ENCODE results near the gene EFCC1.
"Not testable (repeated sequence)": the region's sequence is repeated elsewhere in the genome, so short reads cannot be mapped to it uniquely, and the experiment has no call there.

Gene EFCC1

DNA sequence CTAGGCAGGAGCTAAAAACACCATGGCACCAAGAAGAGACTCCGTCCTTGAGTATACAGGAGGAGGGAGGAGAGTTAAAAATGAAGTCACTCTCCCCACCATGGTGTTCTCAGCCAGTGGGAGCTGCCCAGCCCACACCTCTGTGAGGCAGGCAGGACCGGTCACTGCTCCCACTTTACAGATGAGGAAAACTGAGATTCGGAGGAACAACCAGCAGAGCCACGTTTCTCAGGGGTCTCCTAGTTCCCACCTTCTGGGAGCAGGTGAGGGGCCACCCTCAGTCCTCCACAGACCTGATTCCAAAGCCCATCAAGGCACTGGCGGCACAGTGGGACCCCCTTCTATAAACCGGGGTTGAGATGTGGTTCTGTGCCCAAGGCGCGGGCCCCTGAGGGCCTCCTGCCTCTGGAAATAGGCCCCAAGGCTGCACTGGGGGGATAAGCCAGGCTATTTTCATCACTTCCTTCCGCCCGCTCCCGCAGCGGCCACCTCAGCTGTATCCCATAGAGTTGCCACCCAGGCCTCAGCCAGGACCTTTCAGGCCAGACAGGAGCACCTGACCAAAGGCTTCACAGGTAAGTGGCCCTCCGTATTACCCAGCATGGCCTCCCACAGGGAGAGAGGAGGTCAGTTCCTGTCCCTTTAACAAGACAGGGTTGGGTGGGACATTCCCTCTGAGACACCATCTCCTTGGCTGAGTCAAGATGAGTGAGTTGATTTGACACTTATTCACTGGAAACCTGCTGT is 59.3 kb downstream of the EFCC1 start, which contains the start of gene GP9:
Gene GP9 (plus strand): TSS at position 504 of the 747 bp plus-strand sequence. CDS start 961 bp downstream, outside the sequence.
- Histone ChIP-seq H3K27ac (peak within 1 kb of the TSS; percentile 87), H4K20me1 (no peaks in the 10 kb centered on the region), H3K4me1 (peaks cover 98% of the 10 kb centered on the region), H3K36me3 (no peaks in the 10 kb centered on the region), H3K4me3 (peak within 1 kb of the TSS; percentile 53), H3K27me3 (no peaks in the 10 kb centered on the region), H3K9ac (peak within 1 kb of the TSS; percentile 75), H3K9me3 (no peaks in the 10 kb centered on the region), H3K4me2 (peak within 1 kb of the TSS; percentile 97)
- no peak for TF ChIP-seq Cebpa-rat (IDR thresholded peaks at IDR 0.05)

DNA sequence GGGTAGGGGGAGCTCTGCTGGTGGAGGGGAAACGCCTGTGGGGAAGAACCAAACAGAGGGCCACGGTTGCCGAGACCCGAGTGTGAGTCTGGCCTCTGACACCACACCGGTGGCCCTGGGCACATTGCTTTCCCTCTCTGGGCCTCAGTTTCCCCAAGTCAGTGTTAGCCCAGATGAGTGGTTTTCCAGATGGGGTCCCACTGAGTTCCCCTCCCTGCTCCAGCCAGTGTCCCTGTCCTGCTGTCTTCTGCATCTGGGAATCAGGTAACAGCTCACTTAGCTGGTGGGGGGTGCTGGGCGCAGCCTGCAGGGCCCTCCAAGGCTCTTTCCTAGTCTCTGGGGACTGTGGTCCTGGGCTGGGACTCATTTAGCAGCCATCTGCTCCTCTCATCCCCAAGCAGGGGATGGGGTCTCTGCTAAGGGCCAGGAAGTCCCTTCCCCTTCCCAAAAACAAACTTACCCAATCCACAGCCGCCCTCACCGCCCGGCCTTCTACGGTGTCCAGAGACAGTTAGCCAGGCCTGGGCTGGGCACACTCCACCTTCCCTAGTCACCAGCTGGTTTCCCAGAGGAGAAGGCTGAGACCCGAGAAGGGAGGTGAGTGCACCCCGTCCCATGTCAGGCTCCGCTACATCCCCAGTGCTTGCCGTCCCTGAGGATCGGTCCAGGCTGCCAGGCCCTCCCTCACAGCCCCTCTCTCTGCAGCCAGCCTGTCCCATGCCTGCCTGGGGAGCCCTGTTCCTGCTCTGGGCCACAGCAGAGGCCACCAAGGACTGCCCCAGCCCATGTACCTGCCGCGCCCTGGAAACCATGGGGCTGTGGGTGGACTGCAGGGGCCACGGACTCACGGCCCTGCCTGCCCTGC is 60.2 kb downstream of the EFCC1 start:
- H3K27me3 ChIP-seq: no peaks in the 10 kb centered on the region
- peak overlapping the region; percentile 53 for H3K4me3 ChIP-seq
- no peaks in the 10 kb centered on the region for H3K9me3 ChIP-seq
- H3K9ac ChIP-seq: peak overlapping the region; percentile 75
- peaks cover 98% of the 10 kb centered on the region for H3K4me1 ChIP-seq
- no peak for TF ChIP-seq Cebpa-rat (IDR thresholded peaks at IDR 0.05)
- peak overlapping the region; percentile 87 for H3K27ac ChIP-seq
- H3K4me2 ChIP-seq: peak overlapping the region; percentile 97
- H4K20me1 ChIP-seq: no peaks in the 10 kb centered on the region
- no peaks in the 10 kb centered on the region for H3K36me3 ChIP-seq

DNA sequence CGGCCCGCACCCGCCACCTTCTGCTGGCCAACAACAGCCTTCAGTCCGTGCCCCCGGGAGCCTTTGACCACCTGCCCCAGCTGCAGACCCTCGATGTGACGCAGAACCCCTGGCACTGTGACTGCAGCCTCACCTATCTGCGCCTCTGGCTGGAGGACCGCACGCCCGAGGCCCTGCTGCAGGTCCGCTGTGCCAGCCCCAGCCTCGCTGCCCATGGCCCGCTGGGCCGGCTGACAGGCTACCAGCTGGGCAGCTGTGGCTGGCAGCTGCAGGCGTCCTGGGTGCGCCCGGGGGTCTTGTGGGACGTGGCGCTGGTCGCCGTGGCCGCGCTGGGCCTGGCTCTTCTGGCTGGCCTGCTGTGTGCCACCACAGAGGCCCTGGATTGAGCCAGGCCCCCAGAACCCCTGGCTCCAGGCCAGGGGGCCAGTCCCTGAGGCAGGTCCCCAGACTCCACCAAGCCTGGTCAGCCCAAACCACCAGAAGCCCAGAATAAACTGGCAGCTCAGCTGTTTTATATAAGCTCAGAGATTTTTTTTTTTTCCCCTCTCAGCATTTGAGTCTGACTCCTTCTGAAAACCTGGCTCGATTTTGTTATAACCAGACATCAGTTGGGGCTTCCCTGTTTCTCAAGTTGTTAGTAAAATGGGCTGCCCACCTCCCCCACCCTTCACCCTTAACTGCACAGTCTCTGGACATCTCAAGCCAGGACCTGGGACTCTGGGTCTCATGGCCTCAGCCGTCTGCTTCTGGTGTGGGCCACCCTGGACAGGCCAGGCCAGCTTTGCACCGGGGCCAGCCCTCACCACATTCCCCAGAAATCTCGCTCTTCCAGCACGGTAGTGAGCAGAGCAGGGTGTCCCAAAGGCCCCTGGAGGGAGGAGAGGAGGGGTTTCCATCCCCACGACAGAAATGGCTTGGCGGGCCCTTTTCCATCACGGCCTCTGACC is 61.1 kb downstream of the EFCC1 start:
- Histone ChIP-seq H3K9me3 (no peaks in the 10 kb centered on the region), H4K20me1 (no peaks in the 10 kb centered on the region), H3K4me3 (peak overlapping the region; percentile 53), H3K9ac (peak overlapping the region; percentile 75), H3K27me3 (no peaks in the 10 kb centered on the region), H3K36me3 (no peaks in the 10 kb centered on the region), H3K4me2 (peak overlapping the region; percentile 97), H3K27ac (peak overlapping the region; percentile 87), H3K4me1 (peaks cover 100% of the 10 kb centered on the region)
- no peak for TF ChIP-seq Cebpa-rat (IDR thresholded peaks at IDR 0.05)

DNA sequence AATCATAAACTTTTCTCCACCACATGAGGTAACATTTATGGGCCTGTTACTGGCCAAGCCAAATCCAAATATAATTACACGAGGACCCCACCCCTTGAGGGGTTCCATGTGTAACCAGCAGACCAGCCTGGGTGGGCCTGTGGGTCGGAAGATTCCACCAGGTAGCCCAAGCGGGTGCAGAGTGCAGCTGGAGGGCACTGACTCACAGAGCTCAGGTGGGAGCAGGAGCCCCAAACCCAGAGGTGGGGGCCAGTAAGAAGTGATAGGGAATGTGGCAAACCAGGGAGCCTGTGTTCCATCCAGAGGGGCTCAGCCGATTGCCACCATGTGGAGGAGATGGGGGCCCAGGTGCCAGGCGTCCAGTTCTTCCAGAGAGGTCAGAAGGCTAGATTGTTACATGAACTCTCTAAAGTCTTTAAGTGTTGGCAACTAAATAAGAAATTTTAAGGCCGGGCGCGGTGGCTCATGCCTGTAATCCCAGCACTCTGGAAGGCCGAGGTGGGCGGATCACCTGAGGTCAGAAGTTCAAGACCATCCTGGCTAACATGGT is 62.1 kb downstream of the EFCC1 start:
- Histone ChIP-seq H4K20me1 (no peaks in the 10 kb centered on the region), H3K4me3 (no peak overlapping the region), H3K9me3 (peaks cover 4% of the 10 kb centered on the region; the same call in 1 of the 2 replicates), H3K27ac (peak overlapping the region; percentile 87), H3K4me1 (peaks cover 100% of the 10 kb centered on the region), H3K27me3 (no peaks in the 10 kb centered on the region), H3K36me3 (no peaks in the 10 kb centered on the region), H3K4me2 (peak overlapping the region; percentile 97), H3K9ac (peak overlapping the region; percentile 75; the same call in 1 of the 2 replicates)
- TF ChIP-seq Cebpa-rat (IDR thresholded peaks at IDR 0.05): no peak

DNA sequence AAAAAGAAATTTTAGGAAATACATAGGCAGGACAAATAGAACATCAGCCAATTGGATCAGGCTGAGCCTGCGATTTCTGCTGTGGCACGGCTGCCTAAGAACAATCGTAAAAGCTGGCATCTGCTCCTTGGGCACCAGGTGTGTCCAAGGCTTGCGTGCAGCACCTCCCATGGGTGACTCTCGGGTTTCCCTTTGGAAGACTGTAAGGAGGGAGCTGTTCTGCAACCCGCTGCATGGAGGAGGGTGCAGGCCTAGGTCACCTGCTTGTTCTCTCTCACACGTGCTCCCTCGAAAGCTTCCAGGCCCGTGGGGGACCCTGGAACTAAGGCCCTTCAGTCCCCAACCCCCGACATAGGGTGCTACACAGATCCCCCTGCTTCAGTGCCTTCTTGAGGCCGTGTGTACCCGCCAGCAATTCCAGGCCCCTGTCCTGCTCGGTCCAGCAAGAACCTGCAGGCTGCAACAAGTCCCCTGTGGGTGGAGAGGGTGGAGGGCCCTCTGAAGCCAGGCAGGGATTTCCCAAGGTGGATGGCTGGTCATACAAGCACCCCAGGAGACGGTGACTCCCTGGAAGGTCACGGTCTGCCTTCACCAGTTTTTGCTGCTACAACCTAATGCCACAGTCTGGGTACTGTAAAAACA is 62.9 kb downstream of the EFCC1 start:
- Histone ChIP-seq H4K20me1 (no peaks in the 10 kb centered on the region), H3K4me3 (no peak overlapping the region), H3K36me3 (no peaks in the 10 kb centered on the region), H3K9ac (no peak overlapping the region), H3K4me2 (peak overlapping the region; percentile 97), H3K27me3 (no peaks in the 10 kb centered on the region), H3K4me1 (peaks cover 100% of the 10 kb centered on the region), H3K27ac (peak overlapping the region; percentile 70), H3K9me3 (peaks cover 5% of the 10 kb centered on the region; the same call in 1 of the 2 replicates)
- TF ChIP-seq Cebpa-rat (IDR thresholded peaks at IDR 0.05): no peak

DNA sequence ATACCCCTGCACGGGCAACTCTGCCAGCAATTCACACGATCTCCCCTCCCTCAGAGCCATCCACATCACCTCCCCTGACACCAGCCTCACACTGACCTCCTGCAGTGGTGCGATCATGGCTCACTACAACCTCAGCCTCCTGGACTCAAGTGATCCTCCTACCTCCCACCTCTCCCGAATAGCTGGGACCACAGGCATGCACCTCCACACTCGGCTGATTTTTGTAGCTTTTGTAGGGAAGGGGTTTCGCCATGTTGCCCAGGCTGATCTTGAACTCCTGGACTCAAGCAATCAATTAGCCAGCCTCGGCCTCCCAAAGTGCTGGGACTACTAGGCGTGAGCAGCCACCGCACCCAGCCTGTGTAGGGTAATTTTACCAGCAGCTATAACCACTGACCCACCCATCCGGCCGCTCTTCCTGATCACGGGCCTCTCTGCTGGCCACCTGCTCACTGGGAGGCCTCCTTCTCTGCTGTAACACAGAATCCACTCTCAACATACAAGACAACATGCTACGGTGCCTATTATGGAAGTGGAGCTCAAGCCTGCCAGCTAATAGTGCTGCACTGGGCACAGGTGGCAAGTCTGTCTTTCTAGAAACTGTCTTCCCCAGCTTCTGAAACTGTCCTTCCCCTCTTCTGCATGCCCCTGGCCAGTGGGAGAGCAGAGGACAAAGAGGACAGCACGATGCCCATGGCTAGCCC is 64.1 kb downstream of the EFCC1 start:
- Histone ChIP-seq H3K9me3 (peaks cover 8% of the 10 kb centered on the region; the same call in 1 of the 2 replicates), H3K4me3 (no peak overlapping the region), H3K27me3 (no peaks in the 10 kb centered on the region), H3K4me1 (peaks cover 100% of the 10 kb centered on the region), H3K27ac (peak overlapping the region; percentile 70), H4K20me1 (no peaks in the 10 kb centered on the region), H3K9ac (peak overlapping the region; percentile 15; the same call in 1 of the 2 replicates), H3K36me3 (no peaks in the 10 kb centered on the region), H3K4me2 (peak overlapping the region; percentile 97)
- TF ChIP-seq Cebpa-rat (IDR thresholded peaks at IDR 0.05): no peak

DNA sequence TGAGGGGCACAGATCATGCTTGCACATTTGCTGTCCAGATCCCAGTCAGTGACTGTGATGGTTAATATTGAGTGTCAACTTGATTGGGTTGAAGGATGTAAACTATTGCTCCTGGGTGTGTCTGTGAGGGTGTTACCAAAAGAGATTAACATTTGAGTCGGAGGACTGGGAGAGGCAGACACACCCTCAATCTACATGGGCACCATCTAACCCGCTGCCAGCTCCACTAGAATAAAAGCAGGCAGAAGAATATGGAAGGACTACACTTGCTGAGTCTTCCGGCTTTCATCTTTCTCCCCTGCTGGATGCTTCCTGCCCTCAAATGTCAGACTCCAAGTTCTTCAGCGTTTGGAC is 64.6 kb downstream of the EFCC1 start:
- H4K20me1 ChIP-seq: no peaks in the 10 kb centered on the region
- H3K4me2 ChIP-seq: peak overlapping the region; percentile 97
- no peaks in the 10 kb centered on the region for H3K27me3 ChIP-seq
- peaks cover 8% of the 10 kb centered on the region; the same call in 1 of the 2 replicates for H3K9me3 ChIP-seq
- peak overlapping the region; percentile 70 for H3K27ac ChIP-seq
- no peaks in the 10 kb centered on the region for H3K36me3 ChIP-seq
- no peak overlapping the region for H3K4me3 ChIP-seq
- peaks cover 100% of the 10 kb centered on the region for H3K4me1 ChIP-seq
- TF ChIP-seq Cebpa-rat (IDR thresholded peaks at IDR 0.05): no peak
- peak overlapping the region; percentile 68; the same call in 1 of the 2 replicates for H3K9ac ChIP-seq

DNA sequence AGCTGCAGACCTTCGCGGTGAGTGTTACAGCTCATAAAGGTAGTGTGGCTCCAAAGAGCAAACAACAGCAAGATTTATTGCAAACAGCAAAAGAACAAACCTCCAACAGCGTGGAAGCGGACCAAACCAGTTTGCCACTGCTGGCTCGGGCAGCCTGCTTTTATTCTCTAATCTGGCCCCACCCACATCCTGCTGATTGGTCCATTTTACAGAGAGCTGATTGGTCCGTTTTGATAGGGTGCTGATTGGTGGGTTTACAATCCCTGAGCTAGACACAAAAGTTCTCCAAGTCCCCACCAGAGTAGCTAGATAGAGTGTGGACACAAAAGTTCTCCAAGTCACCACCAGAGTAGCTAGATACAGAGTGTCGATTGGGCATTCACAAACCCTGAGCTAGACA is 66.6 kb downstream of the EFCC1 start:
- Histone ChIP-seq H3K4me2 (peak overlapping the region; percentile 97), H3K9ac (peak overlapping the region; percentile 44), H3K4me3 (peak overlapping the region; percentile 56; the same call in 1 of the 2 replicates), H3K4me1 (peaks cover 92% of the 10 kb centered on the region), H3K27ac (peak overlapping the region; percentile 85)
- H3K36me3 ChIP-seq, H3K9me3 ChIP-seq, H3K27me3 ChIP-seq, H4K20me1 ChIP-seq: not testable (repeated sequence)
